ENCODE results near the gene BEST4.
"Not testable (repeated sequence)": the region's sequence is repeated elsewhere in the genome, so short reads cannot be mapped to it uniquely, and the experiment has no call there.

Gene BEST4

GRCh38 chr1:44777547-44777946 lies 10.4 kb downstream of the BEST4 start:
- DNase-seq = no peak

GRCh38 chr1:44776730-44777068 lies 11.3 kb downstream of the BEST4 start:
- no peak for DNase-seq

GRCh38 chr1:44775930-44776729 lies 11.8 kb downstream of the BEST4 start:
- peak in 4 of 6 experiments; percentile 41 to 58 (median 49) for DNase-seq

GRCh38 chr1:44775078-44775929 lies 12.7 kb downstream of the BEST4 start, which contains the start of gene RPS8:
Gene RPS8, plus strand, starts transcription at chr1:44775540. Its CDS starts 57 bp downstream, at chr1:44775597.
- DNase-seq = peak; percentile 81 to 93 (median 84)

- DNase-seq = not testable (repeated sequence)
These were observed 21.5 kb downstream of the BEST4 start for GRCh38 chr1:44766421-44766820.

- DNase-seq = no peak
These were observed 27.1 kb downstream of the BEST4 start for GRCh38 chr1:44760876-44761275.

- no peak for DNase-seq
These were observed 28.9 kb downstream of the BEST4 start for GRCh38 chr1:44759077-44759476.

GRCh38 chr1:44757420-44757819 lies 30.6 kb downstream of the BEST4 start:
- no peak for DNase-seq

GRCh38 chr1:44747878-44748277 lies 40.1 kb downstream of the BEST4 start:
- no peak for DNase-seq

GRCh38 chr1:44743211-44743610 lies 44.8 kb downstream of the BEST4 start:
- no peak for DNase-seq

GRCh38 chr1:44740179-44740617 lies 47.8 kb downstream of the BEST4 start:
- no peak for DNase-seq

- DNase-seq = peak; percentile 91 to 94 (median 93)
These were observed 48.4 kb downstream of the BEST4 start, which contains the start of gene KIF2C for GRCh38 chr1:44739307-44740178. Gene KIF2C, plus strand, starts transcription at chr1:44739837. Its CDS starts 96 bp downstream, at chr1:44739933.

- DNase-seq = not testable (repeated sequence)
These were observed 49.0 kb downstream of the BEST4 start for GRCh38 chr1:44738953-44739306.

GRCh38 chr1:44735992-44736391 lies 52.0 kb downstream of the BEST4 start:
- DNase-seq = no peak

- no peak for DNase-seq
These were observed 54.2 kb downstream of the BEST4 start for GRCh38 chr1:44733784-44734183.

Data from stimulated activated naive CD4-positive, alpha-beta T cell (primary cell).